ENCODE measurements around the gene MAN1A1.

The MAN1A1 gene

GRCh38 chr6:119142041-119142440, 207.5 kb downstream of the MAN1A1 start:
- DNase-seq (ENCODE audit: low read depth) = no peak

GRCh38 chr6:119140196-119141140, 209.1 kb downstream of the MAN1A1 start:
- DNase-seq (ENCODE audit: low read depth) = no peak

- DNase-seq (ENCODE audit: low read depth) = no peak
Measured at GRCh38 chr6:119138906-119139541, 210.5 kb downstream of the MAN1A1 start.

GRCh38 chr6:119137194-119138072, 212.1 kb downstream of the MAN1A1 start:
- DNase-seq (ENCODE audit: low read depth) = no peak

- no peak for DNase-seq (ENCODE audit: low read depth)
Measured at GRCh38 chr6:119134752-119135151, 214.8 kb downstream of the MAN1A1 start.

GRCh38 chr6:119133400-119133799, 216.2 kb downstream of the MAN1A1 start:
- no peak for DNase-seq (ENCODE audit: low read depth)

GRCh38 chr6:119132261-119132981, 217.1 kb downstream of the MAN1A1 start:
- no peak for DNase-seq (ENCODE audit: low read depth)

- DNase-seq (ENCODE audit: low read depth) = peak; percentile 30
Measured at GRCh38 chr6:119129968-119130484, 219.5 kb downstream of the MAN1A1 start.

GRCh38 chr6:119129148-119129967, 220.2 kb downstream of the MAN1A1 start:
- DNase-seq (ENCODE audit: low read depth) = peak; percentile 47

GRCh38 chr6:119128252-119128912, 221.2 kb downstream of the MAN1A1 start:
- DNase-seq (ENCODE audit: low read depth) = no peak

- DNase-seq (ENCODE audit: low read depth) = no peak
Measured at GRCh38 chr6:119127627-119128026, 221.9 kb downstream of the MAN1A1 start.

Measured in non-pigmented ciliary epithelial cell (primary cell).